Esophagus squamous epithelium (tissue), 5 donors: ENCODE results near the gene LGI2. TPM values are rescaled to one million over a fixed set of nuclear protein-coding genes. Genes with fewer than 3 reads are reported as not detected.

ENCODE experiments used
- DNase-seq: peaks from one replicate; lab custom pipeline; 2025; lab: John Stamatoyannopoulos, UW
- H3K27ac ChIP-seq, 4 donors: fragments of 200-600 bp; sonication (generic); one replicate each; pipeline ENCODE4 v1.5.1; 2016 to 2019; ENCODE audit warnings: mild to moderate bottlenecking in 1 of 4
- H3K27me3 ChIP-seq, 4 donors: fragments of 200-600 bp; sonication (generic); 1 replicate in 3 of 4; 2 replicates in 1 of 4; pipeline versions ENCODE4 v1.5.1 to v1.6.0; 2017 to 2021; ENCODE audit warnings: antibody characterized with exemption in 1 of 4
- H3K36me3 ChIP-seq, 3 donors: fragments of 200-600 bp; sonication (generic); one replicate each; pipeline ENCODE4 v1.5.1; 2016 to 2019
- H3K4me1 ChIP-seq, 3 donors: fragments of 200-600 bp; sonication (generic); one replicate each; pipeline ENCODE4 v1.5.1; 2017 to 2019
- H3K4me3 ChIP-seq, 4 donors: fragments of 200-600 bp; sonication (generic); 1 replicate in 3 of 4; 2 replicates in 1 of 4; pipeline ENCODE4 v1.5.1; 2016 to 2019; ENCODE audit warnings: mild to moderate bottlenecking in 2 of 4, moderate library complexity in 1 of 4
- H3K9me3 ChIP-seq, 3 donors: fragments of 200-600 bp; sonication (generic); one replicate each; pipeline ENCODE4 v1.5.1; 2016 to 2019
- POLR2A ChIP-seq, 4 donors: fragments of 450-650 bp; IDR thresholded peaks; one replicate each; pipeline ENCODE4 v1.6.1; 2017; ENCODE audit warnings: antibody characterized with exemption in 4 of 4, mild to moderate bottlenecking in 4 of 4, moderate library complexity in 3 of 4
- WGBS, 2 donors: methylation state at CpG; one replicate each; pipeline ENCODE4 v1.1.5; 2018; 5-methylcytosine and 5-hydroxymethylcytosine counted together
- intact Hi-C: fragments of 100-400 bp; cut with DNase I; formaldehyde crosslinking; loops from one replicate; pipeline ENCODE4 v1.15.0; 2022
- total RNA-seq, 4 donors: library from RNA; depleted of rRNA; stranded (reverse); fragments of >200 nt; gene quantifications; one replicate each; pipeline ENCODE4 v1.1.0, GENCODE V29; 2016
- TF ChIP-seq, protein P1 (sequence below), 6 experiments: fragments of 450-650 bp in 4 of 6; fragments of 200-600 bp in 2 of 6; sonication (generic) in 2 of 6; IDR thresholded peaks; one replicate each; pipeline ENCODE4 v1.5.1; 2016 to 2019; ENCODE audit warnings: antibody characterized with exemption in 6 of 6, mild to moderate bottlenecking in 4 of 6, moderate library complexity in 4 of 6
- donor health status: DM: yes; HTN: yes; CAD: no.

The LGI2 gene
- total RNA-seq, 4 donors from 2014 or later: 0.04 to 3.8 (median 0.57) TPM; not detected in 1

DNA sequence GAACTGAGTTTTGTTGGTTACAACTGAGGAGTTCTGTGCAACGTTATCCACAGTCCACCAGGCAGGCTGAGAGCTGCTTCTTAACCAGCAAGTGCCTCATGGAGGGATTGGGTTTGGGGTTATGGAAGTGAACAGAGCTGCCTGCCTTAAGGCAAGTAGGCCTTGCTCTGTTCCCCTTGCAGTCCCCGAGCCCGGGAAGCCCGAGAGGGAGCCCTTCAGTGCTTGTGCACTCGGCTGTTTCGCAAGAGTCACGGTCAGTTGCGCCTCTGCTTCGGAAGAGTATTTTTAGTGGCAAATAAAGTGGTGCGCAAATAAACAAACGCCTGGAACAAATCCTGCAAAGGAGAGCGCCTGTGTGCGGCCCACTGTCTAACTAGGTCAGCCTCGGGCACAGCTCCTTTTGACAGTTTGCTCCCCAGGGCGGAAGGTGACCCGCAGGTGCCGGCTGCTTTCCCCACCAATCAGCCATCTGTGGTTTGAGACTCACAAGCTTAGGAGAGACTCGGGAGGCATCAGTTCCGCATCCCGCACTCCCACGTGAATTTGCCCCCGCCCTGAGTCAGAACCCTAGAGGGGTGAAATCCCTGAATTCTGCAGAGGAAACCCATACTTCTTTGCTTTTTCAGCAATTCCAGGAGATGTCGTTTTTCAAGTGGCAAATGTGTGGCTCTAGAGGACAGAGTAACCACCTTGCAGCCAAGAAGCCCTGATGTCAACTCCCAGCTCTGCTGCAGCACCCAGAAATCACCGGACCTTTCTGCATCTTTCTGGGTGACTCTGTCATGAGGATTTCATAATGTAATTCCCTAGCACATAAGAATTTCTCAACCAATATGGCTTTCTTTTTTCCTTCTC is 56.8 kb downstream of the LGI2 start:
- DNase-seq: no peak
- Histone ChIP-seq H3K9me3 (no peaks in the 10 kb centered on the region), H3K27ac (peak overlapping the region in 1 of 4 donors; percentile 24), H3K36me3 (no peaks in the 10 kb centered on the region), H3K4me3 (no peak overlapping the region), H3K27me3 (peaks cover 0 to 16% (median 0%) of the 10 kb centered on the region in 4 donors), H3K4me1 (peaks cover 0 to 34% (median 16%) of the 10 kb centered on the region in 3 donors)
- intact Hi-C loops: no loop called here
- no peak for TF ChIP-seq POLR2A (IDR thresholded peaks at IDR 0.05)
- TF ChIP-seq, protein P1, sequence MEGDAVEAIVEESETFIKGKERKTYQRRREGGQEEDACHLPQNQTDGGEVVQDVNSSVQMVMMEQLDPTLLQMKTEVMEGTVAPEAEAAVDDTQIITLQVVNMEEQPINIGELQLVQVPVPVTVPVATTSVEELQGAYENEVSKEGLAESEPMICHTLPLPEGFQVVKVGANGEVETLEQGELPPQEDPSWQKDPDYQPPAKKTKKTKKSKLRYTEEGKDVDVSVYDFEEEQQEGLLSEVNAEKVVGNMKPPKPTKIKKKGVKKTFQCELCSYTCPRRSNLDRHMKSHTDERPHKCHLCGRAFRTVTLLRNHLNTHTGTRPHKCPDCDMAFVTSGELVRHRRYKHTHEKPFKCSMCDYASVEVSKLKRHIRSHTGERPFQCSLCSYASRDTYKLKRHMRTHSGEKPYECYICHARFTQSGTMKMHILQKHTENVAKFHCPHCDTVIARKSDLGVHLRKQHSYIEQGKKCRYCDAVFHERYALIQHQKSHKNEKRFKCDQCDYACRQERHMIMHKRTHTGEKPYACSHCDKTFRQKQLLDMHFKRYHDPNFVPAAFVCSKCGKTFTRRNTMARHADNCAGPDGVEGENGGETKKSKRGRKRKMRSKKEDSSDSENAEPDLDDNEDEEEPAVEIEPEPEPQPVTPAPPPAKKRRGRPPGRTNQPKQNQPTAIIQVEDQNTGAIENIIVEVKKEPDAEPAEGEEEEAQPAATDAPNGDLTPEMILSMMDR (IDR thresholded peaks at IDR 0.05): no peak
- WGBS, 2 donors: 65 to 82% methylated on average over 22 to 23 of the region's 24 CpGs

DNA sequence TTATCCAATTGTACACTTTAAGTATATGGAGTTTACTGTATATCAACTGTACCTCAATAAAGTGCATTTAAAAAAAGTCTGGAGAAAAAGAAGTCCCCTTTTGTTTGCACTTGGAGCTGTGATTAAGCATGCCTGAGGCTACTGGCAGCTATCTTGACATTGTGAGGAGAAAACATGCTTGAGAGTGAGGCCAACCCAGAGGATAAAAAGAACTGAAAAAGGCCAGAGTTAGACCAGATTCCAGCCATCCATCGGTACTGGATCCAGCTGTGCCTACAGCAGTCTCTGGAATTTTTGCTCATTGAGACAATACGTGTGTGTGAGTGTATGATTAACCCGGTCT is 57.4 kb downstream of the LGI2 start:
- H3K27me3 ChIP-seq: peaks cover 0 to 16% (median 0%) of the 10 kb centered on the region in 4 donors
- DNase-seq: no peak
- peak overlapping the region in 1 of 4 donors; percentile 24 for H3K27ac ChIP-seq
- TF ChIP-seq POLR2A (IDR thresholded peaks at IDR 0.05): no peak
- H3K4me3 ChIP-seq: no peak overlapping the region
- H3K36me3 ChIP-seq: no peaks in the 10 kb centered on the region
- 10 to 29% methylated on average over 3 of the region's 3 CpGs for WGBS, 2 donors
- H3K4me1 ChIP-seq: peaks cover 0 to 28% (median 16%) of the 10 kb centered on the region in 3 donors
- no peaks in the 10 kb centered on the region for H3K9me3 ChIP-seq
- intact Hi-C loops: no loop called here

DNA sequence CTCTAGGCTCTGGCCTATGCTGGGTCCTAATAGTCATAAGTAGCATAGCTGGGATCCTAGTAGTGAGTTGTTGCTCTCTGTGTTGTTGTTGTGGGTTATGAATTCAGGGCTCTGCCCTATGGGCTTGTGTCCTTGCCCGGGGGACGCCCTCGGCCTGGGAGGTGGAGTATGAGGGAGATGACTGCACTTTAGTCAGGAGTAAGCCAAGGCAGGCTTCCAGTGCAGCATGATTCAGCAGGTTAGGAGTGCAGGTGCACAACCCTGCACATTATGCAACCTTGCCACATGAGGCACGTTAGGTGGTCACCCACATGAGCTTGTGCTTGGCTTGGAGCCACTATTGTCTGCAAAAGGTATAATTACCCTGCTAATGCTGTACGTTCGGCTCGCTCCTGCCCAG is 59.6 kb downstream of the LGI2 start:
- 0 to 3% methylated on average over 3 to 4 of the region's 7 CpGs for WGBS, 2 donors
- intact Hi-C loops: no loop called here

DNA sequence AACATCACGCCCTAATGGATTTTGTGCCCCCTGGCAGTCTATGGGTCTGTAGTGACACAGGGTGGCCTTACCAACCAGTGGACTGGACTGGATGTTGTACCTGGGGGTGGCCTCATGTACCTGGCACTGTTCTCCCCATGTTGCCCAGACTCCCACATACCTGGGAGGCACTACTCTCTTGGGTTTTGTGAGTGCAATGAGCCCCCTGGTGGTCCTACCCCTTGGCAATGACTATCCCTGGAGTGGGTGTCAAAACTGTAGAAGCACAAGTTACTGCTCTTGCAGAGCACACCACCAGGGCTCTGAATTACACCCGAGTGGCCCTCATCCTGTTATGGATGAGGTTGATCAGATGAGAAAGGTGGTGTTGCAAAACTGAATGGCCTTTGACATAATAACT is 60.1 kb downstream of the LGI2 start:
- H3K27me3 ChIP-seq: peaks cover 0 to 10% (median 0%) of the 10 kb centered on the region in 4 donors
- H3K36me3 ChIP-seq: no peaks in the 10 kb centered on the region
- TF ChIP-seq, protein P1 (IDR thresholded peaks at IDR 0.05): no peak
- no peak for TF ChIP-seq POLR2A (IDR thresholded peaks at IDR 0.05)
- intact Hi-C loops: no loop called here
- 79 to 100% methylated on average over 1 to 2 of the region's 2 CpGs for WGBS, 2 donors
- peak overlapping the region in 1 of 4 donors; percentile 58 for H3K27ac ChIP-seq
- H3K4me1 ChIP-seq: peaks cover 0 to 23% (median 16%) of the 10 kb centered on the region in 3 donors
- H3K4me3 ChIP-seq: no peak overlapping the region
- H3K9me3 ChIP-seq: no peaks in the 10 kb centered on the region
- DNase-seq: no peak

More for the DNA sequence above, 59.6 kb downstream of the LGI2 start:
- TF ChIP-seq, protein P1 (IDR thresholded peaks at IDR 0.05): no peak
- no peak for TF ChIP-seq POLR2A (IDR thresholded peaks at IDR 0.05)
- peaks cover 0 to 15% (median 0%) of the 10 kb centered on the region in 4 donors for H3K27me3 ChIP-seq
- H3K36me3 ChIP-seq: no peaks in the 10 kb centered on the region
- H3K9me3 ChIP-seq: no peaks in the 10 kb centered on the region
- H3K27ac ChIP-seq: peak overlapping the region in 1 of 4 donors; percentile 58
- H3K4me3 ChIP-seq: no peak overlapping the region
- peaks cover 0 to 23% (median 16%) of the 10 kb centered on the region in 3 donors for H3K4me1 ChIP-seq
- DNase-seq: no peak

DNA sequence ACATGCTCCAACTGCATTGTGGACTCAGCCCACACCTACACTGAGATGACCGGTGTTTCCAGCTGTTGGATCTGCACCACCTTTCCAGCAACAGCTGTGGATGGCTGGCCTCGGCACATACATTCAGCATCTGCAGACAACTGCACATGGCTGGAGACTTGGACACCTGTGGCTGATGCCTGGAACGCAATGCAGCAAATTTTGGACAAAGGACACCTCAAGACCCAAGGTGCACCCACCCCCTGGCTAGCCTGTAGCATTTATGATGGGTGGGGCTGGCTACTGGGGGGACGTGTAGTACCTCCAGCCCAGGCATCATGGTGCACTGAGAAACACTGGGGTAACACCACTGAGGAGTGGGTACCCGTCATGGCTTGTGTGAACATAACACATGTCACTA is 60.6 kb downstream of the LGI2 start:
- TF ChIP-seq, protein P1 (IDR thresholded peaks at IDR 0.05): no peak
- TF ChIP-seq POLR2A (IDR thresholded peaks at IDR 0.05): no peak
- Histone ChIP-seq H3K27me3 (peaks cover 0 to 6% (median 0%) of the 10 kb centered on the region in 4 donors), H3K27ac (no peak overlapping the region), H3K4me3 (no peak overlapping the region), H3K4me1 (peaks cover 0 to 23% (median 16%) of the 10 kb centered on the region in 3 donors), H3K9me3 (no peaks in the 10 kb centered on the region), H3K36me3 (no peaks in the 10 kb centered on the region)
- WGBS, 2 donors: 91 to 94% methylated on average over 3 of the region's 5 CpGs
- DNase-seq: no peak
- intact Hi-C loops: no loop called here
